GM19395 (cell line): ENCODE data around the gene NFAM1.

ENCODE experiments used
- ATAC-seq: cut with Tn5 transposase; IDR thresholded peaks from one replicate; pipeline ENCODE4 v1.9.1; 2021; ENCODE audit warnings: mild to moderate bottlenecking, moderate library complexity; ENCODE audit not compliant: unreplicated experiment

The NFAM1 gene

DNA sequence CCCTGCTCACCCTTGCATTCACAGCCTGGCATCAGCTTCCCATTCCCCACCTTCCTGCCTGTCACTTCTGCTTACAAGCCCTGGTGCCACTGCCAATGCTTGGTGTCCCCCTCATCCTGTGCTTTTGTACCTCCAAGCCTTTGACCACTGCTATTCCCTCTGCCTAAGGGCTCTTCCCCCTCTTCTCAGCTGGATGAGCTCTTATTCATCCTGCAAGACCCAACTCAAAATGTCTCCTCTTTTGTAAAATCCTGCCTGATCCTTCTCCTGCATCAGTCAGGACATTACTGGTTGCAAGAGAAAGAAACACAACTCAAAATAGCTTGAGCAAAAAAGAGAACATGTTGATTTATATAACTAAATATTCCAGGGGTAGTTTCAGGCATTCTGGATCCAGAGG lies 94.8 kb downstream of the NFAM1 start:
- ATAC-seq, result no peak

DNA sequence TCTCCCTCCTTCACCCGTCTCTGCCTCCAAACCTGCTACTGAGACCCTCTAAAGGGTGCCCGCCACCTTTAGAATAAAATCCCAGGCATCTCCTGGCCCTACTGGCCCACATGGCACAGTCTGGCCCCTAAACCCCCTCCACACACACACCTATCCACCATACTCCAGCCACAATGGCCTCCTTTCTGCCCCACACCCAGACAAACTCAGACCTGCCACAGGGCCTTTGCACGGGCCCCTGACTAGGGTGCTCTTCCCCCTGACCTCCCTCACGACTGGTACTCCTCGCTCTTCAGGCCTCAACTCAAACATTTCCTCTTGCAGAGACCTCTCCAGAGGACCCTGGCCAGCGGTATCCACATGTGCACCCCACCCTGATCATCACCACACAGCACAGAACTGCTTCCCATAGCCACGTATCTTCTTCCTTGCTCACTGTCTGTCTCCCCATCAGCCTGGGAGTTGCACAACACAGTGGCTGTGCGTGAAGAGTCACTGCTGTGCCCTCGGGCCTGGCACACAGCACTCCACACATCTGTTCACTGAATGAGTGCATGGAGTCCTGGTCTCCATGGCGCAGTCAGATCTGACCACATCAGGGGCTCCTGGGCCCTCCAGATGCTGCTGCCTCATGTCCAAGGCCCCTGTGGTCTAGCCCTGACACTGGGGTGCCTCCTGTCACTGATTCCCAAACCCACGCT lies 95.5 kb downstream of the NFAM1 start:
- ATAC-seq, result no peak

DNA sequence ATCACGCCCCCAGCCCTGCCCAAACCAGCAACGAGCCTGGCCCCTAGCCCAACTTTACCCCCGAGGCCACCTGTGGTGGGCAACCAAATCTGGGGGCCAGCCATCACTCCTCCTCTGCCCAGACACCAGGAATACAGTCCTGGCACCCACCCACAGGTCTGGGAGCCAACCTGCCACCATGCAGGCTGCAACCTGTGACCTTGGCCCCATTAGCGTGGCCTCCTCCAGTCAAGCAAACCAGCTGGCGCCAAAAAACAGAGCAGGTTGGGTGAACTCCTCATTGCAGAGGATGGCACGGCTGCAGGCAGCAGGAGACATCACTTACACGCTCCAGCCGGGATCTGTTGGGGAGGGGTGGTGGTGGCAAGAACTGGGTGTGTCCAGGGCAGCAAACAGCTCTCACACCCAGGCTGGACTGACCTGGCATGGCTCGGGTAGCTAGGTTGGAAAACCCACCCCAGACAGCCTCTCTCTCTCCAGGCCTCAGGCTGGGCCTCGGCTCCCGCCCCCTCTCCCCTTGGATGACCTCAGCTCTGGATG lies 96.3 kb downstream of the NFAM1 start:
- ATAC-seq, result no peak

DNA sequence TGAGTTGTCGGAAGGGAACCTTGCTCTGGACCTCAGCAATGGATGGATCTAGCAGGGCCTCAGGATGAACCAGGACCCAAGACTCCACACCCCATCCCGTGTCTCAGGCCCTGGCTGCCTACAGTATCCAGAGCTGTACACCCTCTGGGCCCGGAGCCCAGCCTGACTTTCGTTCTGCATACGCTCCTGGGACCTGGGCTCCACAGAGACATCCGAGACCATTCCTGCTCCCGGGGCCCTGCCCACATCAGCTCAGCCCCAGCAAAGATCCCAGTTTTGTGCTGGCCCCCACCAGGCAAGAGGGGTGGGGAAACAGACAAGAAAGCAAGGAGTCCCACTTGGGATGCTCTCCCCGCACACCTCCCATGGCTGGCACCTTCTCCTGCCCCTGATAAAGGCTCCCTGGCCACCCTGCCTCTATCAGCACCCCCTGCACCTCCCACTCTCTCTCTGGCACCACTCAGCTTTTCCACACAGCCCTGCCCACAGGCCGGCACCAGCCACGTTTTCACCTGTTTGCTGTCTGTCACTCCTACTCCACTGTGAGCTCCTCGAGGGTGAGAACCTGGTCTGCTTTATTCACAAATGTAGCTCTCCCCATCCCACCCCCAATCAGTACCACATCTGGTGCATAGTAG lies 97.2 kb downstream of the NFAM1 start:
- ATAC-seq, result no peak

DNA sequence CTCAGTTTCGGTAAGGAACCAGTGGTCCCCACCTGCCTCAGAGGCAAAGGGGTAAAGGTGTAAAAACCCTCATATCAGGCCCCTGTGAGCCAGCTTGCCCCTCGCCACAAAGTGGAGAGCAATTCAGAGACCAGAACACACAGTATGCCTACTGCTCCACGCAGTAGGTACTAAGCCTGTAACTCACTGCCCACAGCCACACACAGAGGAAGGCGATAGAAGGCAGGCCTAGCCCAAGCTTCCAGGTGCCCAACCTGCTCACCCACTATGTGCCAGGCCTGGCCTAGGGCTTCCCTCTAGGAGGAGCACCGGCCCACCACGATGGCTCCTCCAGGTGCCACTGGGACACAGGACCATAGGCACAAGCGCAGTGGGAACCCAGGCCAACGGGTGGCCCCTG lies 98.7 kb downstream of the NFAM1 start:
- no peak for ATAC-seq

DNA sequence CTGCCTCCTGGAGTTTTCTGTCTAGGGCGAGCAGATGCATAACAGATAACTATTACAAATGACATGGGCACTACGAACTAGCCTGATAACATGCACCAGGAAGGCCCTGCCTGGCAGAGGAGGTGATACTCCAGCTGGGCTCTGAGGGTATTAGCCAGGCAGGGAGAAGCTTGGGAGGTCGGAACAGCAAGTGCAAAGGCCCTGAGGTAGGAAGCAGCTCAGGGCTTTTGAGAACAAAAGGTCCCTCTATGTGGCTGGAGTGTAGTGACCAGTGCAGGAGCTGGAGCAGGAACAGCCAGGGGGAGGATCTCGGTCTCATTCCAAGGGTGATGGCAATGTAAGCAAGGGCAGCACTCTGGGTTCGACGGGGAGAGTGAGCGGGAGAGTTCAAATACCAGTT lies 100.1 kb downstream of the NFAM1 start:
- ATAC-seq, result no peak

DNA sequence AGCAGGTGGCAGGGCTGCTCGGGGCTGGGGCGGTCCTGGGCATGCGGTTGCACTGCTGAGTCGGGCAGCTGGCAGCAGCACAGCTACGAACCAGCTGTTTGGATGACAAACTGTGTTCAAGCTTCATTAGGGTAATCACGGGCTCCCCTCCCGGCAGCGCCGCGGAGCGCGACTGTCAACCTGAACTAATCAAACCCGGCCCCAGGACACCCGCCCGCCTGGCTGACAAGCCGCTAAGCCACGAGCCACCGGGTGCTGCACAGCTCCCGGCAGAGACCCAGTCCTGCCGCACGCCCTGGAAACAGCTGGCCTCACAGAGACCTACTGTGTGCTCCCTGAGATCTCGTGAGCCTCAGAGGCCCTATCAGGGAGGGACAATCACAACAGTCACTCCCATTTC lies 101.2 kb downstream of the NFAM1 start:
- no peak for ATAC-seq
